Karpas-422 (cell line): ENCODE data around the gene SYVN1. TPM values are rescaled to one million over a fixed set of nuclear protein-coding genes. Genes with fewer than 3 reads are reported as not detected.
A peak's percentile ranks its signal among the peaks of the same experiment; 100 is the strongest.

Experiments used
- small RNA-seq: library from RNA; depleted of rRNA; stranded (forward); fragments of <200 nt; gene quantifications from one replicate; pipeline ENCODE3, GENCODE V24; 2014
- total RNA-seq: library from RNA; depleted of rRNA; stranded (reverse); fragments of >200 nt; shearing (Covaris generic); gene quantifications from 2 replicates; pipeline ENCODE4 v1.2.3, GENCODE V29; 2014; ENCODE audit warnings: low replicate concordance; rRNA removed

The SYVN1 gene
- total RNA-seq, 1 experiment from 2014 or later = 118 TPM

Small RNA genes lying within 50 kb of the gene (small RNA-seq; reads per million reads assigned to genes)
- gene HIGD1AP10 = not detected
- gene PDCL2P2 = not detected
- 19.3 reads per million, percentile 96 among the genes with 10 or more reads in this experiment for gene RNU2-23P

Other genes with a start within 250 kb of the SYVN1 start
- gene ATG2A, start 217.3 kb downstream of the SYVN1 start, total RNA-seq = 16.2 and 24.6 TPM in 2 replicates
- 1.8 and 7.5 TPM in 2 replicates for gene PPP2R5B, start 209.8 kb downstream of the SYVN1 start, total RNA-seq
- gene GPHA2, start 198.6 kb downstream of the SYVN1 start, total RNA-seq = not detected in 2 replicates
- not detected in 2 replicates for gene MAJIN, start 162.4 kb downstream of the SYVN1 start, total RNA-seq
- 0.18 and 1.1 TPM in 2 replicates for gene BATF2, start 137.5 kb downstream of the SYVN1 start, total RNA-seq
- gene ARL2, start 120.4 kb downstream of the SYVN1 start, total RNA-seq = 28.9 and 44.4 TPM in 2 replicates
- gene SNX15, start 107.1 kb downstream of the SYVN1 start, total RNA-seq = 14.2 and 17.6 TPM in 2 replicates
- gene SAC3D1, start 93.3 kb downstream of the SYVN1 start, total RNA-seq = 1.9 and 11.9 TPM in 2 replicates
- gene NAALADL1, start 76.0 kb downstream of the SYVN1 start, total RNA-seq = not detected in 2 replicates
- 24.3 and 28.2 TPM in 2 replicates for gene CDCA5, start 50.5 kb downstream of the SYVN1 start, total RNA-seq
- 19.0 and 40.7 TPM in 2 replicates for gene ZFPL1, start 50.3 kb downstream of the SYVN1 start, total RNA-seq
- gene VPS51, start 38.3 kb downstream of the SYVN1 start, total RNA-seq = 78.9 and 193 TPM in 2 replicates
- gene TM7SF2, start 22.6 kb downstream of the SYVN1 start, total RNA-seq = 160 and 161 TPM in 2 replicates
- 11.3 and 18.0 TPM in 2 replicates for gene ZNHIT2, start 16.8 kb downstream of the SYVN1 start, total RNA-seq
- 662 and 1,340 TPM in 2 replicates for gene FAU, start 12.4 kb downstream of the SYVN1 start, total RNA-seq
- gene MRPL49, start 12.2 kb downstream of the SYVN1 start, total RNA-seq = 44.5 and 65.8 TPM in 2 replicates
- not detected in 2 replicates for gene SPDYC, start 35.7 kb upstream of the SYVN1 start, total RNA-seq
- 96.5 and 115 TPM in 2 replicates for gene CAPN1, start 47.4 kb upstream of the SYVN1 start, total RNA-seq
- gene POLA2, start 127.4 kb upstream of the SYVN1 start, total RNA-seq = 13.2 and 19.0 TPM in 2 replicates
- gene CDC42EP2, start 180.3 kb upstream of the SYVN1 start, total RNA-seq = 0.43 and 2.6 TPM in 2 replicates
- 34.0 and 44.5 TPM in 2 replicates for gene DPF2, start 199.3 kb upstream of the SYVN1 start, total RNA-seq
- 0.11 and 0.83 TPM in 2 replicates for gene TIGD3, start 220.2 kb upstream of the SYVN1 start, total RNA-seq
- 6.7 and 9.7 TPM in 2 replicates for gene SLC25A45, start 248.1 kb upstream of the SYVN1 start, total RNA-seq